GM19395 (cell line): ENCODE data around the gene CYB561.
A peak's percentile ranks its signal among the peaks of the same experiment; 100 is the strongest.

Source experiments
- ATAC-seq: cut with Tn5 transposase; IDR thresholded peaks from one replicate; pipeline ENCODE4 v1.9.1; 2021; ENCODE audit warnings: mild to moderate bottlenecking, moderate library complexity; ENCODE audit not compliant: unreplicated experiment

The CYB561 gene

GRCh38 chr17:63452046-63452961 is 6.2 kb upstream of the CYB561 start:
- ATAC-seq: no peak

- ATAC-seq: no peak
Observed at GRCh38 chr17:63451150-63451549, 5.0 kb upstream of the CYB561 start.

GRCh38 chr17:63450551-63450950 is 4.4 kb upstream of the CYB561 start:
- ATAC-seq: no peak

GRCh38 chr17:63448655-63449054 is 2.5 kb upstream of the CYB561 start:
- ATAC-seq: no peak

GRCh38 chr17:63447471-63448009 is 1.4 kb upstream of the CYB561 start:
- no peak for ATAC-seq

GRCh38 chr17:63446753-63447470 is 806 bp upstream of the CYB561 start:
- peak; percentile 28 for ATAC-seq

- ATAC-seq: no peak
Observed at GRCh38 chr17:63445571-63445953, 544 bp downstream of the CYB561 start.

GRCh38 chr17:63445065-63445464 is 1.0 kb downstream of the CYB561 start:
- ATAC-seq: no peak

GRCh38 chr17:63444457-63444856 is 1.6 kb downstream of the CYB561 start:
- ATAC-seq: no peak

GRCh38 chr17:63443053-63443452 is 3.1 kb downstream of the CYB561 start:
- no peak for ATAC-seq

GRCh38 chr17:63442549-63443035 is 3.5 kb downstream of the CYB561 start:
- no peak for ATAC-seq

GRCh38 chr17:63442074-63442473 is 4.0 kb downstream of the CYB561 start:
- no peak for ATAC-seq

GRCh38 chr17:63441654-63442053 is 4.5 kb downstream of the CYB561 start:
- no peak for ATAC-seq

GRCh38 chr17:63440770-63441335 is 5.3 kb downstream of the CYB561 start:
- ATAC-seq: no peak

GRCh38 chr17:63440127-63440769 is 5.9 kb downstream of the CYB561 start:
- no peak for ATAC-seq

- no peak for ATAC-seq
Observed at GRCh38 chr17:63439687-63440086, 6.4 kb downstream of the CYB561 start.

GRCh38 chr17:63438092-63439051 is 7.7 kb downstream of the CYB561 start:
- no peak for ATAC-seq

- ATAC-seq: no peak
Observed at GRCh38 chr17:63437287-63438091, 8.6 kb downstream of the CYB561 start.
